ENCODE measurements around the gene DACH1. TPM values are rescaled to one million over a fixed set of nuclear protein-coding genes. Genes with fewer than 3 reads are reported as not detected.

DACH1 gene
- total and polyA plus RNA-seq, 2 donors from 2014 or later = 5.3 to 10.4 TPM

DNA sequence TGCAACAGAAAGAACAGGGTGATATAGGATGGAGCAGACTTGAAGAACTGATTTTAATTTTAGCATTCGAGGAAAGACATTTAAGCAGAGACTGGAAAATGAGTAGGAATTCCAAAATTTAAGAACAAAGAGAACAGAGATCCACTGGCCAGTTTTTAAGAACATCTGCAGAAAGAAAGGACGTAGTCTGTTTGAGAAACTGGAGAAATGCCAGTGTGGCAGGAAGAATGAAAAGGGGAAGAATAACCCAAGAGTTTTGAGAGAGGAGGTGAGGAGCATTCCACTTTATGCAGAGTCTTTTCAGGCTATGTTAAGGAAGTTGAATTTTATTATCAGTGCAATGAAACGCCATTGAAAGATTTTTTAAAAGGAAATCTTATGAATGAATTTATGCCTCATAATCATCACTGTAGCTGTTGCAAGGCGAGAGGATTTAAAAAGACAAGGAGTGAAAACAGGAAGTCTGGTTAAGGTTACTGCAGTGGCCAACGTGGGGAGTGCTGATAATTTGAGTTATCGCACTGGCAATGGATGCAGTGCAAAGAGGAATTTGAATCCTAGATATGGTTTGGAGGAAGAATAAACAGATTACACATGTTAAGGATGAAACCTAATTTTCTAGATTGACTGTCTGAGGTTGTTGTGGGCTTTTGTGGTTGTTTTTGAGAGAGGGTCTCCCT is 253.8 kb downstream of the DACH1 start:
- no peak for TF ChIP-seq CTCF (IDR thresholded peaks at IDR 0.05; ENCODE audit: borderline replicate concordance, extremely low read depth, insufficient read depth)
- H3K4me3 ChIP-seq (ENCODE audit: low read length in 3 of 3) = no peak overlapping the region
- no peaks in the 10 kb centered on the region for H3K27me3 ChIP-seq (ENCODE audit: control insufficient read depth, insufficient read depth, low read length)
- no peak overlapping the region for H3K9ac ChIP-seq (ENCODE audit: low read length in 3 of 3)
- no peak overlapping the region for H3K27ac ChIP-seq (ENCODE audit: low read depth in 2 of 2, low read length in 2 of 2)
- no peak for FAIRE-seq
- H3K9me3 ChIP-seq (ENCODE audit: control insufficient read depth in 2 of 3, insufficient read depth in 1 of 3, low read length in 3 of 3) = no peaks in the 10 kb centered on the region
- no peaks in the 10 kb centered on the region for H3K36me3 ChIP-seq (ENCODE audit: control insufficient read depth in 2 of 3, insufficient read depth in 3 of 3, low read length in 3 of 3)
- DNase-seq = no peak
- intact Hi-C loops (cut with DNase I) = no loop called here
- H3K4me1 ChIP-seq (ENCODE audit: control insufficient read depth in 2 of 3, insufficient read depth in 2 of 3, low read depth in 1 of 3, low read length in 3 of 3) = no peaks in the 10 kb centered on the region

DNA sequence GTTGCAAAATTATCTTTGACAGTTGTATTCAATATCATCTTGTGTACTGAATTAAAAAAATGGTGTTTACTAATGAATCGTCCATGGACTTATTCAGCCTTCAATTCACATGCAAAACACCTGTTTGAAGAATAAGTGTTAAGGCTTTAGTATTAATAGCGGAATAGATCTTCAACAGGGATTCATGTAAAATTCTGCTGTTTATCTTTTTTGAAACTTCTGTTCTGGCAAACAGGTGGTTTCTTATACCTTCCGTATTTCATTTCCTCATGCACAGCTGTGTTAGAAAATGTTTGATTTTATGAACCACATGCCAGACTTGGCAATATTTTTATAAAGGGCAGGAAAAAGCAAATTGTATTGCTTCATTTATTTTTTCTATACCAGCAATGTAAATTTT is 255.7 kb downstream of the DACH1 start:
- no peak overlapping the region for H3K27ac ChIP-seq (ENCODE audit: low read depth in 2 of 2, low read length in 2 of 2)
- TF ChIP-seq CTCF (IDR thresholded peaks at IDR 0.05; ENCODE audit: borderline replicate concordance, extremely low read depth, insufficient read depth) = no peak
- H3K4me3 ChIP-seq (ENCODE audit: low read length in 3 of 3) = no peak overlapping the region
- no peaks in the 10 kb centered on the region for H3K27me3 ChIP-seq (ENCODE audit: control insufficient read depth, insufficient read depth, low read length)
- intact Hi-C loops (cut with DNase I) = no loop called here
- H3K4me1 ChIP-seq (ENCODE audit: control insufficient read depth in 2 of 3, insufficient read depth in 2 of 3, low read depth in 1 of 3, low read length in 3 of 3) = no peaks in the 10 kb centered on the region
- H3K9ac ChIP-seq (ENCODE audit: low read length in 3 of 3) = no peak overlapping the region
- FAIRE-seq (no peak), DNase-seq (no peak)
- H3K36me3 ChIP-seq (ENCODE audit: control insufficient read depth in 2 of 3, insufficient read depth in 3 of 3, low read length in 3 of 3) = no peaks in the 10 kb centered on the region
- no peaks in the 10 kb centered on the region for H3K9me3 ChIP-seq (ENCODE audit: control insufficient read depth in 2 of 3, insufficient read depth in 1 of 3, low read length in 3 of 3)

DNA sequence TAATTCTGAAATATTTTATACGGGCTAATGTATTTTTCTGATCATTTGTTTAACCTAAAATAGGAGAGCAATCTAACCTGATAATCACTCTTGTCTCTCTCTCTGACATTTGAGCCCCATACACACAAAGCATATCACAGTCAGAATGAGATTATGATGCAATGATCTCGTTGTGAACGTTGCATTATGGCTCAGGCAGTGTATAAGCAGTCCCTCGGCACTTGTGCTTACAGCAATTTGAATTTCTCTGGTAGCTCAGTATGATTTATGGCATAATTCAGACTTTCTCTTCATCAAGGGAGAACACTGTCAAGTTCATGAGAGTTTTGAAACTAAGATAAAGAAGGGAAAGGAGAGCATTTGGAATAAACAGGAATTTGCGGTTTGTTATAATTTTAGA is 256.1 kb downstream of the DACH1 start:
- H3K27me3 ChIP-seq (ENCODE audit: control insufficient read depth, insufficient read depth, low read length) = no peaks in the 10 kb centered on the region
- no peak overlapping the region for H3K4me3 ChIP-seq (ENCODE audit: low read length in 3 of 3)
- FAIRE-seq (no peak), DNase-seq (no peak)
- no peak overlapping the region for H3K9ac ChIP-seq (ENCODE audit: low read length in 3 of 3)
- no peak overlapping the region for H3K27ac ChIP-seq (ENCODE audit: low read depth in 2 of 2, low read length in 2 of 2)
- H3K36me3 ChIP-seq (ENCODE audit: control insufficient read depth in 2 of 3, insufficient read depth in 3 of 3, low read length in 3 of 3) = no peaks in the 10 kb centered on the region
- no peaks in the 10 kb centered on the region for H3K4me1 ChIP-seq (ENCODE audit: control insufficient read depth in 2 of 3, insufficient read depth in 2 of 3, low read depth in 1 of 3, low read length in 3 of 3)
- intact Hi-C loops (cut with DNase I) = no loop called here
- TF ChIP-seq CTCF (IDR thresholded peaks at IDR 0.05; ENCODE audit: borderline replicate concordance, extremely low read depth, insufficient read depth) = no peak
- no peaks in the 10 kb centered on the region for H3K9me3 ChIP-seq (ENCODE audit: control insufficient read depth in 2 of 3, insufficient read depth in 1 of 3, low read length in 3 of 3)

- H3K9me3 ChIP-seq (ENCODE audit: control insufficient read depth in 2 of 3, insufficient read depth in 1 of 3, low read length in 3 of 3) = no peaks in the 10 kb centered on the region
- no peaks in the 10 kb centered on the region for H3K27me3 ChIP-seq (ENCODE audit: control insufficient read depth, insufficient read depth, low read length)
- no peaks in the 10 kb centered on the region for H3K36me3 ChIP-seq (ENCODE audit: control insufficient read depth in 2 of 3, insufficient read depth in 3 of 3, low read length in 3 of 3)
- H3K9ac ChIP-seq (ENCODE audit: low read length in 3 of 3) = no peak overlapping the region
- no peak overlapping the region for H3K27ac ChIP-seq (ENCODE audit: low read depth in 2 of 2, low read length in 2 of 2)
- H3K4me3 ChIP-seq (ENCODE audit: low read length in 3 of 3) = no peak overlapping the region
- TF ChIP-seq CTCF (IDR thresholded peaks at IDR 0.05; ENCODE audit: borderline replicate concordance, extremely low read depth, insufficient read depth) = no peak
- DNase-seq = no peak
- no peak for FAIRE-seq
- no peaks in the 10 kb centered on the region for H3K4me1 ChIP-seq (ENCODE audit: control insufficient read depth in 2 of 3, insufficient read depth in 2 of 3, low read depth in 1 of 3, low read length in 3 of 3)
- intact Hi-C loops (cut with DNase I) = no loop called here
Measured at GRCh38 chr13:71609271-71609670, 257.7 kb downstream of the DACH1 start.
